HG03066 (cell line): ENCODE results near the gene MIF.
A peak's percentile ranks its signal among the peaks of the same experiment; 100 is the strongest.

ENCODE experiments used
- ATAC-seq: cut with Tn5 transposase; IDR thresholded peaks from one replicate; pipeline ENCODE4 v1.9.1; 2021; ENCODE audit warnings: low read depth; ENCODE audit not compliant: unreplicated experiment

MIF gene

DNA sequence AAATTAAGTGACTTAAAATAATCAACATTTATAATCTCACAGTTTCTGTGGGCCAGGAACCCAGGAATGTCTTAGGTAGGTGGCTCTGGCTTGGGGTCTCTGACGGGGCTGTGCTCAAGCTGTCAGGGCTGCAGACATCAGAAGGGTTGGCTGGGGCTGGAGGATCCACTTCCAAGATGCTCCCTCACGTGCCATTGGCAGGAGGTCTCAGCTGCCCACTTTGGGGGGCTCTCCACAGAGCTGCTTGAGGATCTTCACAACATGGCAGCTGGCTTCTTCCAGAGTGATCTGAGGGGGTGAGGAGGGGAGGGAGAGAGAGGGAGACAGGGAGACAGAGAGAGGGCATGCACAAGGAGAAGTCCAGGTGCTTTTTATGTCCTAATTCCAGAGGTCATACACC, 18.4 kb upstream of the MIF start:
- no peak for ATAC-seq

DNA sequence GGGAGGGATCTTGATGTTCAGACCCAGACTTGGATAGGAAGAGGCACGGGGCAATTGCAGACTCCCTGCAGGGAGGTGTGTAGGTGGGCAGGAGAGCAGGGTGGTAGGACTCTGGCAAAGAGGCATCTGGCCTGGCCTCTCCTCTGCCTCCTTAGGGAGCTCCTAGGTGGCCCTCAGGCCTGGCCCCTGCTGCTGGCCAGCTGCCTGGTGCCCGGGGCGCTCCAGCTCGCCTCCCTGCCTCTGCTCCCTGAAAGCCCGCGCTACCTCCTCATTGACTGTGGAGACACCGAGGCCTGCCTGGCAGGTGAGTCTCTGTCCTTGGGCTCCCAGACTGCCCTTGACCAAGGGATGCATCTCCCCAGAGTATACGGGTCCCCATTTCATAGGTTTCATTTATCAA, 16.6 kb upstream of the MIF start:
- ATAC-seq, result no peak

DNA sequence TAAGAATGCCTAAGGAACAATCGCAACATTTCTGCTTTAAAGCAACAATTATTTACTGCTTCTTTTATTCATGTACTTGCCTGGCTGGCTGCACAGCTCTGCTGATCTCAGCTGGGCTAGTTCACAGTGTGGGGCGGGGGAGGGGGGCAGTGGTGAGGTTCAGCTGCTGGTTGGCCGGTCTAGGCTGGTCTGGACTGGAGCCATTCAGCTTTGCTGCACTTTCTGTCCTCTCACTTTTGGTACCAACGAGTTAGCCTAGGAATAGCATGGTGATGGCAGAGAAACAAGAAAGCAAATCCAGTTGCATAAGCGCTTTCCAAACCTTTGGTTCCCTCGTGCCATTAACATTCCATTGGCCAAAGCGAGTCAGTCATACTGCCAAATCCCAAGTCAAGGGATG, 16.0 kb upstream of the MIF start:
- ATAC-seq, result no peak

DNA sequence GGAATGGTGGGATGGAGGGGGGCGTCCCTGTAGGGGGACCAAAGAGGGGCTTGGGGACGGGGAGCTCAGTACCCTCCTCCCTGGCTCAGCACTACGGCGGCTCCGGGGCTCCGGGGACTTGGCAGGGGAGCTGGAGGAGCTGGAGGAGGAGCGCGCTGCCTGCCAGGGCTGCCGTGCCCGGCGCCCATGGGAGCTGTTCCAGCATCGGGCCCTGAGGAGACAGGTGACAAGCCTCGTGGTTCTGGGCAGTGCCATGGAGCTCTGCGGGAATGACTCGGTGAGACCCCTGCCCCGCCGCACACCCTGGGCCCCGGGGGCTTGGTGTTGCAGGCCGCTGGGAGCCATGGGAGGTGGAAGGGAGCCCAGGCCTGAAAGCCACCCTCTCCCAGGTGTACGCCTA, 11.8 kb upstream of the MIF start:
- no peak for ATAC-seq

DNA sequence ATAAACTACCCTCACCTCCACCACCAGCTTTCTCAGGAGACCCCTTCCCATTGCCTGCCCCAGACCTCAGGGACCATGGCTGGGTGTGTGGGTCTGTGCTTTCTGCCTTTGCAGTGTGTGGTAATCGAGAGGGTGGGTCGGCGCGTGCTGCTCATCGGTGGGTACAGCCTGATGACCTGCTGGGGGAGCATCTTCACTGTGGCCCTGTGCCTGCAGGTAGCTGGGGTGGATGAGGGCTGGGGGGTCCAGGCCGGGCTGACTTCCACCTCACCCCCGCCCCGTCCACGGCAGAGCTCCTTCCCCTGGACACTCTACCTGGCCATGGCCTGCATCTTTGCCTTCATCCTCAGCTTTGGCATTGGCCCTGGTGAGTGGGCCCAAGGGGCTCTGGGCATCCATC, 10.5 kb upstream of the MIF start:
- ATAC-seq, result no peak

DNA sequence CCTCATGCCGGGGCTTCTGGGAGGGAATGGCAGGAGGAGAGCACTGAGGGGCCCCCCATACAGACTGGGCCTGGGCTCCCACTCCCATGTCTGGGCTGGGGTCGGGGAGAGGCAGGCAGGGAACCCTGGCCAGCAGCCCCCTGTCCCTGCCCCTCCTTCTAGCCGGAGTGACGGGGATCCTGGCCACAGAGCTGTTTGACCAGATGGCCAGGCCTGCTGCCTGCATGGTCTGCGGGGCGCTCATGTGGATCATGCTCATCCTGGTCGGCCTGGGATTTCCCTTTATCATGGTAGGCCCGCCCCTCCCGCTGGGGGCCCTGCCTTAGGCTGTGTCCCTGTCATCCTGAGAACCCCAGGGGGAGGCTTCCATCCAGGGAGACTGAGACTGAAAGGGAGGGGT, 10.0 kb upstream of the MIF start:
- ATAC-seq, result no peak

DNA sequence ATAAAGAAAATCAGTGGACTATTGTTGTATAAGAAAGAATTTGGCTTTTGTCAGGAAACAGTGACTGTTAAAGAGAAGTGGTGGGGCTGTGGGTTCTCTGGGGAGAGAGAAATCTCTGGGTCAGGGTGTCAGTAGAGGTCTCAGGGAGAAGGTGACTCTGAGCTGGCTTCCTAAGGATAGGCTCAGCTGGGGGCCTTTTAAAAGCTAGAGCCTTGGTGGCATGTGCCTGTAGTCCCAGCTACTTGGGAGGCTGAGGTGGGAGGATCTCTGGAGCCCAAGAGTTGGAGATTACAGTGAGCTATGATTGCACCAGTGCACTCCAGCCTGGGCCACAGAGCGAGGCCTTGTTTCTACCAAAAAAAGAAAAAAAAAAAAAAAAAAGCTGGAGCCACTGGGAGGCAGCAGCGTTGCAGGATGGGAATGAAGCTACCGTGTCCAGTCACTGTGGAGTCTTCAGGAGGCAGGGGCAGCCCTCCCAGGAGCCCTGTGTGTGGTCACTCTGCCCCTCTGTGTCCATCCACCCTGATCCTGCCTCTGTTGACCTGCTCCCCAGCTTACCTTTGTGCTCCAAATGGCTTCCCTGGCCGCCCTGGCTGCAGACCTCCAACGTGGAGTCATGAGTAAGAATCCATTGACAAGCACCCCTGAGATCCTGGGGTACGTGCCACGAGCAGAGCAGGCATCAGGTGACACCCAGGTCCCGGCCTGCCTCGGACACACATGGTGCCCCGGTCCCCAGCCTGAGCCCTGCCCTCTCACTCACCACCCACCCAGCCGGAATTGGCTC, 5.4 kb upstream of the MIF start:
- ATAC-seq, result no peak

DNA sequence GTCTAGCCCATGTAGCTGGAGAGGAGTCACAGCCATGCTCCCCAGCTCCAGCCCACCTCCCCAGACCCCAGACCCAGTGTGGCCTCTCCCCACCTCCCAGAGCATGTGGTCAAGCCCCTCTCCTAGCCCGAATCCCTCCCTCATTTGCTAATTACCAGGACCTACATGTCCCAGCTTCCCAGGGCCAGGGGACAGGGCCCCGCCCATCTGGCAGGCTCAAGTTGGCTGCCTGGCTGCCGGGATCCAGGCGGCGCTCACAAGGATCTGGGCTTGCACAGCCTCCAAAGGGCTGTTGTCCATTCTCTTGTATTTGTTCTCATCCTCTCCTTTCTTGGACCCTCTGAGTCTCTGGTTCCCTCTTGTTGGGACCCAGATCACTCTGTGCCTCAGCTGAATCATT, 4.6 kb upstream of the MIF start:
- ATAC-seq, result no peak

DNA sequence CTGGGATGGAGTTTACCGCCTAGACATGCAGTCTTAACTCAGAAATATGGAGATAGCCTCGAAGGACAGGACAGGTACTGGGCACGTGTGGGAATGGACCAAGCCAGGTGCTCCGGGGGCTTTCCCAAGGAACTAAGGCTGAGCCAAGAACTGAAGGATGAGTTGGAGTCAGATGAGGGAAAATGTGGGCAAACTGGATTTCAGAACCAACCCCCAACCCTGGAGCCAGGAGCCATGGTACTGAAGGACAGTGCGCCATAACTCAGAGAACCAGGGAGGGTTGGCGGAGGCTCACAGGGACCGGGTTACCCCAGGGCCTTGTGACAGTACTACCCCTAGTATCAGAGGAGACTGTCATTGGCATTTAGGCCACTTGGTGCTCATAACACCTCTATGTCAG, 2.5 kb upstream of the MIF start:
- ATAC-seq, result no peak

DNA sequence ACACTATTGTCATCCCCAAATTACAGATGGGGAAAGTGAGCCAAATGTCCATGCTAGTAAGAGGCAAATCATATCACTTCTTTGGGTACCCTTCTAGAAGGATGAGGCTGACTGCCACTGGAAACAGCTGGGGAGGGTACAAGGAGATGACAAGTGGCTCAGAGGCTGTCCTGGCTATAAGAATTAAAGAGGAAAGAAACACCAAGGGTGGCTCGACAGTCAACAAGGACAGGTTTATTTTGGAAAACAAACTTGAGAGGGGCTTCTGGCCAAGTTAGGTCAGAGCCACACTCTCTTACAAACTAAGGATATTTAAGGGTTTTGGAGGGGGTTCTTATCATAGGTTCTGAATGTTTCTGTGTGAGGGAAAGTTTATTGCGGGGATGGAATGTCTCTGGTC, 2.1 kb upstream of the MIF start:
- ATAC-seq, result no peak

DNA sequence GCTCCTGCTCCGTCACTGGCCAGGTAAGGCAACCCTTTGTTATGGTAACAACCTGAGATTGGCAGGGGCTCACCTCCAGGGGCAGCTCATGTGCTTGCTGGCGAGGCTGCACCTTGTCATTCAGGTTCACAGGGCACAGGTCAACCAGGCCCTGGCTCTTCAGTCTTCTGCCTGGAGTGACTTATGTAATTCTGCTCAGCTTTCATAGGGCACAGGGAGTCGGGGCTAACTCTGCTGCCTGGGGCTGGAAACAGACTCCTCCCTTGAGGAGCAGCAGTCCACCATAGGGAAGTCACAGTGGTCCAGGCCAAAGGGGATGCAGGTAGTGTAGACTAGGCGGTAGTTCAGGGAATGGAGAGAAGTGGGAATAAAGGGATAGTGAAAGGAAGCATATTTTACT, 1.5 kb upstream of the MIF start:
- ATAC-seq, result no peak

DNA sequence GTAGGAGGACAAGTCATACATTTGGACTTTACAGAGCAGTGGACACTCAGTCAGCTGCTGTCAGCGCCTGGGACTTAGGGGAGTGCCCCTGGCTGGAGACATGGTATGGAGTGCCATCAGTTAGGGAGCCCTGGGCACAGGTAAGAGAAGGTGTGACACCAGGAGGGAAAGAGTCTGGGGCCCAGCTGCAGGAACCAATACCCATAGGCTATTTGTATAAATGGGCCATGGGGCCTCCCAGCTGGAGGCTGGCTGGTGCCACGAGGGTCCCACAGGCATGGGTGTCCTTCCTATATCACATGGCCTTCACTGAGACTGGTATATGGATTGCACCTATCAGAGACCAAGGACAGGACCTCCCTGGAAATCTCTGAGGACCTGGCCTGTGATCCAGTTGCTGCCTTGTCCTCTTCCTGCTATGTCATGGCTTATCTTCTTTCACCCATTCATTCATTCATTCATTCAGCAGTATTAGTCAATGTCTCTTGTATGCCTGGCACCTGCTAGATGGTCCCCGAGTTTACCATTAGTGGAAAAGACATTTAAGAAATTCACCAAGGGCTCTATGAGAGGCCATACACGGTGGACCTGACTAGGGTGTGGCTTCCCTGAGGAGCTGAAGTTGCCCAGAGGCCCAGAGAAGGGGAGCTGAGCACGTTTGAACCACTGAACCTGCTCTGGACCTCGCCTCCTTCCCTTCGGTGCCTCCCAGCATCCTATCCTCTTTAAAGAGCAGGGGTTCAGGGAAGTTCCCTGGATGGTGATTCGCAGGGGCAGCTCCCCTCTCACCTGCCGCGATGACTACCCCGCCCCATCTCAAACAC, 850 bp upstream of the MIF start:
- ATAC-seq, result no peak

DNA sequence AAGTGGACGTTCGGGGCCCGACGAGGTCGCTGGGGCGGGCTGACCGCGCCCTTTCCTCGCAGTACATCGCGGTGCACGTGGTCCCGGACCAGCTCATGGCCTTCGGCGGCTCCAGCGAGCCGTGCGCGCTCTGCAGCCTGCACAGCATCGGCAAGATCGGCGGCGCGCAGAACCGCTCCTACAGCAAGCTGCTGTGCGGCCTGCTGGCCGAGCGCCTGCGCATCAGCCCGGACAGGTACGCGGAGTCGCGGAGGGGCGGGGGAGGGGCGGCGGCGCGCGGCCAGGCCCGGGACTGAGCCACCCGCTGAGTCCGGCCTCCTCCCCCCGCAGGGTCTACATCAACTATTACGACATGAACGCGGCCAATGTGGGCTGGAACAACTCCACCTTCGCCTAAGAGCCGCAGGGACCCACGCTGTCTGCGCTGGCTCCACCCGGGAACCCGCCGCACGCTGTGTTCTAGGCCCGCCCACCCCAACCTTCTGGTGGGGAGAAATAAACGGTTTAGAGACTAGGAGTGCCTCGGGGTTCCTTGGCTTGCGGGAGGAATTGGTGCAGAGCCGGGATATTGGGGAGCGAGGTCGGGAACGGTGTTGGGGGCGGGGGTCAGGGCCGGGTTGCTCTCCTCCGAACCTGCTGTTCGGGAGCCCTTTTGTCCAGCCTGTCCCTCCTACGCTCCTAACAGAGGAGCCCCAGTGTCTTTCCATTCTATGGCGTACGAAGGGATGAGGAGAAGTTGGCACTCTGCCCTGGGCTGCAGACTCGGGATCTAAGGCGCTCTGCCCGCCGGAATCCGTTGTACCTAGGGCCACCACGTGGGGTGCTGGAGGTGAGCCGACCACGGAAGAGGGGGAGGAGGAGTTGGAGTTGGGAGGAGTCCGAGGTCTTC, 771 bp downstream of the MIF start:
- ATAC-seq, result peak; percentile 27

DNA sequence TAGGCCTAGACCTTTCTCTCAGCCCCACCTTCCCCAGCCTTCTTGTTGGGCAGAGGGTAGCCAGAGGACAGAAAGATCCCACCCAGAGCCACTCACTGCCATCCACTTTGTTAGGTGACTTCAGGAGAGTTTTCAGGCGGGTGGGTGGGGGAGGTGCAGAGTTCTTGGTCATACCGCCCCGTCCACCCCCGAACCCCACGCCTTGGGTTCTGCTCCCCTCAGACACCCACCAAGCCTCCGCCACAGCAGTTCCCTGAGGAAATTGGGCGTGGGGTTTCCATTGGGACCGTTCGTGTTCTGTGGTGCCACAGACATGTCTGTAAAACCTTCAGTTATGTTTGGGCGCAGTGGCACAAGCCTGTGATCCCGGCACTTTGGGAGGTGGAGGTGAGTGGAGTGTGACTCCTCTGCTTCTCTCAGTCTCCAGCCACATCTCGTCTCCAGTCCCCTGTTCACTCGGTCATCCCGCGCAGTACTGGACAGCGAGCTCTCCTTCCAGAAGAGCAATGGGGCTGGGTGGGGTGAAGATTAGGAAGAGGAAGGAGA, 1.5 kb downstream of the MIF start:
- ATAC-seq, result no peak

DNA sequence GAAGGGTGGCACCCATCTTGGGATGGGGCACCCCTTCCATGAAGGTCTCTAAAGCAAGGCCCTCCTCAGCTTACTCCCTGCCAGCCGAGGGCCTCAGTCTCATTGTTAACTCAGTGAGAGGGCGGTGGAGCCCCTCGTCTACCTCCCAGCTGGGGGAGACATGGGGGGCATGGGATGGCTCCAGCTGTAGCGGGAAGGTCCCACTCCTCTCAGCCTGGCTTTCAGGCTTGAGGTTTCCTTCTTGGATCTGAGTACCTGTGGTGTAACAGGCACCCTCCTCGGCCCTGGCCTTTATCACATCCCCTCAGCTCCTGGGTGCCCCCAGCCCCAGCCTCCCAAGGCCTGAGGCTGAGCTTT, 2.0 kb downstream of the MIF start:
- ATAC-seq, result no peak

DNA sequence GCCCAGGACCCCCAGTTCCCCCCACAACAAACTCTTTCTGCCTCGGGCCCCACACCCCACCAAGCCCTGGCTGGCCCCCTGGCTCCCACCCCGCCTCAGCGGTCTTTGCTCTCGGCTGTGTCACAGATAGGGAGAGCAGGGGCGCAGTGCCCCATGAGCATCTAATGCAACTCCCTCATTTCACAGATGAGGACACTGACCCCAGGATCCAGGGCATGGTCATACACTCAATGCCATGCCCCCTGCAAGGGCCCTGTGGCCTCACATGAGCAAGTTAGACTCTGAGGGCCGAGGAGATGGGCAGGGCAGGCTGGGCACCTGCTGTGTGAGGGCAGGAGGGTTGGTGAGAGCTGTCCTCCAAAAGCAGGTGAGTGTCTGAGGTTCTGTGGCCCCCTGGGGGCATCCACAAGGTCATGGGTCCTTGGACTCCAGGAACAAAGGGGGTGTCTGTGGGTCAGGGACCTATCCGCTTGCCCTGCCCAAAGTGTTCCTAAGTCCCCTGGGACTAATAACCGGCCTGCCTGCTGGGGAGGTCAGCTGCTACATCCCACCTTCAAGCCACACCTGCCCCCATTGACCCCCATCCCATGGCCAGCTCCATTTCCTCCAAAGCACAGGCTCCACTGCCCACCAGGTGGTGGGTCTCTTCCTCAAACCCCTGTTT, 2.5 kb downstream of the MIF start:
- no peak for ATAC-seq

DNA sequence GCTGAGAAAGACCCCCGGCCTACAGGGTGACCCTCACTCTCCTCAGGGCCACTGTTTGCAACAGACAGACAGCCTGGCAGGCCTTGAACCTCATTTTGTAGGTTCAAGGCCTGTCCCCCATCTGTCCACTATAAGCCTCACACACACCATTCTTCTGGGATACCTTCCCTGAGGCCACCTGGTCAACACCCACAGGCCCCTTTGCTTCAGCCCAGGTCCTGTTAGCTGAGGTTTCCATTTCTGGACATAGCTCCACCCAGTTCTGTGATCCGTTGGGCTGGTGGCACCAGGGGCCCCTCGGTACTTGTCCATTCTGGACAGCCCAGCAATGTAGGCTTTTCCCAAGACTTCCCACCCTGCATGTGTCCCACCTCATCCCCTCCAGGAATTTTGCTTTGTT, 3.1 kb downstream of the MIF start:
- no peak for ATAC-seq

DNA sequence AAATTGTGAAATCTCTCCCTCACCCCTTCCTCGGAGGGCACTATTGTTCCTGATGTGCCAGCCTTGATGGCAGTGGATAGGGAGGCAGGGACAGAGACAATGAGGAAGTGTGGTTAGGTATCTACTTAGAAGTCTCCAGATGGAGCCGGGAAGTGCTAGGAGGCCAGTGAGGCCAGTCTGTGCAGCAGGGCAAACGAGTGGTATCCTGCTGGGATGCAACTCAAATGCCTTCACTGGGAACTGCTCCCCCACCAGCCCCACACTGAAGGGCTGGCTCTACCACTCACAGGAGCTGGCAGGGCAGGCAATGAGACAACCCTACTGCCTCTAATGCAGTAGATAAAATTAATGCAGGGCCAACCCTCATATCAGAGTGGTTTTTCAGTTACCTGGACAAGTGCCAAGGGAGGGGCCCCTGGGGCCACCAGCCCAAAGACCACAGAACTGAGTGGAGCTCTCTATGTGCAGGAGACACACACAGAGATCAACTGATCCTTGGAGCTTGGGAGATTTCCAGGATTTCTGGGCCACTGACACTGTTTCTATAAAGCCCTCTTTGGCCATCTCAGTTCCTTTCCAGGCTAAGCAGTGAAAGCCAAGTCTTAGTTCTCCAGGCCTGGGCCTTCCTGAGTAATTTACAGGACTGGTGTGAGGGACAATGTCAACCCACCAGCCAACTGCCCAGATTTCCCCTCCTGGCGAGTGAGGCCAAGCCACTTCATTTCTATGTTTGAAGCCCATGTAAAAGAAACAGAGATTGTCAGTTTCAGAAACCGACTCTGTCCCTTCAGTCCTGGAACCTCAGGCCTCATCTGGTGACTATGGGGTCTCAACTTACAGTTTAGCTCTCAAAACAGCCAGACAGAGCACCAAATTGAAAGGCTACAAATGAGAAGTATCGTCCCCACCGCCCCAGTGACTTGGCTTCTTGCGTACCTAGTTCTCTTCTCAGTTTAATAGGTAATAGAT, 4.1 kb downstream of the MIF start:
- no peak for ATAC-seq

DNA sequence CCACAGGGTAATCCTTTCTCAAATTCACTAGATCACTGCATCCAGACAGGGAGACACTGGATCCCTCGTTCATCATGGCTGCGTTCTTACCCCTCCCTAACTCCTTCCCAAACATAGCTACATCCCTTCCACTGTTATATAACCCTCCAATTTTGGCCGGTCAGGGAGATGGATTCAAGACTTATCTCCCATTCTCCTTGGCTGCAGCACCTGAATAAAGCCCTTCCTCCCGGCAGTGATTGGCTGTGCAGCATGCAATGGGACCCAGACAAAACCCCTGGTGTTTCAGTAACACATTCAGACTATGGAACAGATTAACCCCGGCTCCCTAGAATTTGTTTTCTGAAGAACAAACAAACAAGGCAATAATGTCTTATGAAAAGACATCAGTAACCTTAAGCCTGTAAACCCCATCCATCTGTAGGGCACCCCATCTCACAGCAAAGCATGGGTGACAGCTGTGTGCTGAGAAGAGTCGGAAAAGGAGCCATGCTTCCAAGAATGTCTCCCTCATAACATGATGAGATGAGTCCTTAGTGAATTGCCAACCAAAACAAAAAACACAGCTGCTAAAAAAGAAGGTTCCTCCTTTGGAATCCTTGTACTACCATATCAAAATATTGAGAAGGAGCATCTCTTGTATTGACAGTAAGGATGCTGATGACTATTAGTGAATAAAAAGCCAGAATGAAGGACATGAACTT, 5.0 kb downstream of the MIF start:
- no peak for ATAC-seq
